ENCODE results near the gene PAM16. TPM values are rescaled to one million over a fixed set of nuclear protein-coding genes. Genes with fewer than 3 reads are reported as not detected.

Gene PAM16
- total RNA-seq, 1 donor from 2014 or later = 41.2 TPM

DNA sequence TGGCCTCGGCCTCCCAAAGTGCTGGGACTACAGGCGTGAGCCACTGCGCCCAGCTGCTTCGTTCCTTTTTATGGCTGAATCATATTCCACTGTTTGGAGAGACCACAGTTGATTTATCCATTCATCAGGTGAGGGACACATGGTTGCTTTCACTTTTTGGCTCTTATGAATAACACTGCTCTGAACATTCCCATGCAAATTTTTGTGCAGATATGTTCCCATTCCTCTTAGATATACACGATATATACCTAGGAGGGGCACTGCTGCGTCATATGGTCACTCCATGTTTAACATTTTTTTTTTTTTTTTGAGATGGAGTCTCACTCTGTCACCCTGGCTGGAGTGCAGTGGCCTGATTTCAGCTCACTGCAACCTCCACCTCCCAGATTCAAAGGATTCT lies 49.2 kb downstream of the PAM16 start:
- intact Hi-C loops (cut with DNase I) = no loop called here
- peaks cover 20% of the 10 kb centered on the region for H3K4me1 ChIP-seq
- TF ChIP-seq, protein P1, sequence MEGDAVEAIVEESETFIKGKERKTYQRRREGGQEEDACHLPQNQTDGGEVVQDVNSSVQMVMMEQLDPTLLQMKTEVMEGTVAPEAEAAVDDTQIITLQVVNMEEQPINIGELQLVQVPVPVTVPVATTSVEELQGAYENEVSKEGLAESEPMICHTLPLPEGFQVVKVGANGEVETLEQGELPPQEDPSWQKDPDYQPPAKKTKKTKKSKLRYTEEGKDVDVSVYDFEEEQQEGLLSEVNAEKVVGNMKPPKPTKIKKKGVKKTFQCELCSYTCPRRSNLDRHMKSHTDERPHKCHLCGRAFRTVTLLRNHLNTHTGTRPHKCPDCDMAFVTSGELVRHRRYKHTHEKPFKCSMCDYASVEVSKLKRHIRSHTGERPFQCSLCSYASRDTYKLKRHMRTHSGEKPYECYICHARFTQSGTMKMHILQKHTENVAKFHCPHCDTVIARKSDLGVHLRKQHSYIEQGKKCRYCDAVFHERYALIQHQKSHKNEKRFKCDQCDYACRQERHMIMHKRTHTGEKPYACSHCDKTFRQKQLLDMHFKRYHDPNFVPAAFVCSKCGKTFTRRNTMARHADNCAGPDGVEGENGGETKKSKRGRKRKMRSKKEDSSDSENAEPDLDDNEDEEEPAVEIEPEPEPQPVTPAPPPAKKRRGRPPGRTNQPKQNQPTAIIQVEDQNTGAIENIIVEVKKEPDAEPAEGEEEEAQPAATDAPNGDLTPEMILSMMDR (IDR thresholded peaks at IDR 0.05) = no peak
- H3K27me3 ChIP-seq = no peaks in the 10 kb centered on the region
- no peak for ATAC-seq
- no peaks in the 10 kb centered on the region for H3K36me3 ChIP-seq
- no peaks in the 10 kb centered on the region for H3K9me3 ChIP-seq
- no peak for DNase-seq
- no peak overlapping the region for H3K27ac ChIP-seq
- H3K4me3 ChIP-seq = no peak overlapping the region

DNA sequence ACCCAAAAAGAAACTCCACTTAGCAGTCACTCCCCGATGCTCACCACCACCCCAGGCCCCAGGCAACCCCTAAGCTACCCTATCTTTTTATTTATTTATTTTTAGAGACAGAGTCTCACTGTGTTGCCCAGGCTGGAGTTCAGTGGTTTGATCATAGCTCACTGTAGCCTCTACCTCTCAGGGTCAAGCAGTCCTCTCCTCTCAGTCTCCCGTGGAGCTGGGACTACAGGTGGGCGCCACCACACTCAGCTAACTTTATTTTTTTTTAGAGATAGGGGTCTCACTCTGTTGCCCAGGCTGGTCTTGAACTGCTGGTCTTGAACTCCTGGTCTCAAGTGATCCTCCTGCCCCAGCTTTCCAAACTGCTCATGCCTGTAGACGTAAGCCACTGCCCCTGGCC lies 49.9 kb downstream of the PAM16 start:
- H3K4me3 ChIP-seq = no peak overlapping the region
- H3K27me3 ChIP-seq = no peaks in the 10 kb centered on the region
- TF ChIP-seq, protein P1 (IDR thresholded peaks at IDR 0.05) = no peak
- no peak for ATAC-seq
- no peaks in the 10 kb centered on the region for H3K36me3 ChIP-seq
- DNase-seq = no peak
- no peaks in the 10 kb centered on the region for H3K9me3 ChIP-seq
- no peak overlapping the region for H3K27ac ChIP-seq
- intact Hi-C loops (cut with DNase I) = no loop called here
- H3K4me1 ChIP-seq = peaks cover 14% of the 10 kb centered on the region

DNA sequence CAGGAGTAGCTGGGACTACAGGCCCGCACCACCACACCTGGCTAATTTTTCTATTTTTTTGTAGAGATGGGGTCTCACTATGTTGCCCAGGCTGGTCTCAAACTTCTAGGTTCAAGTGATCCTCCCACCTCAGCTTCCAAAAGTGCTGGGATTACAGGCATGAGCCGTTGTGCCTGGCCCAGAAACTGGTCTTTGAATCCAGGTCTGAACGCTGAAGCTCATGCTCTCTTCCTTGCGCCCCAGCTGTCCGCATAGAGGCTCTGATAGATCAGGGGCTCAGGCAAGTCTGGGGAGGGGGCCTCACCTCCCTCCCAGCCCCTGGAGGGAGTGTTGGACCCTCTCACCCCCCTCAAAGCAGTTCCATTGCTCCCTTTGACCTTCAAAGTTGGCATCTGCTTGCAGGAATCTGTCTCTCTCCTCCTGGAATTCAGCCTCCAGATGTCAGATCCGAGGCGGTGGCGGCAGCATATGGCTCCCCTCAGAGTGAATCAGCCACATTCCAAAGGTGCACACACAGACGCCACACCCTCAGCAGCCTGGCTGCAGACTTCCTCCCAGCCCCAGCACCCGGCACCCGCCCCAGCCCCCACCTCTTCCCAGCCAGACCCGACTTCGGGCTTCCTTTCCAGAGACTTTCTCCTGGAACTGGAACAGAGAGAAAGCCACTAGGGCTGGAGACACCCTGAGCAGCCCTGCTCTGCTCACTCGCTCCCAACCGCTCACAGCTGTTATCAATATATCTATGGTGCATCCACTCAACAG lies 52.2 kb downstream of the PAM16 start:
- TF ChIP-seq, protein P1 (IDR thresholded peaks at IDR 0.05) = no peak
- DNase-seq (peak; percentile 93), ATAC-seq (peak; percentile 98)
- Histone ChIP-seq H3K27ac (peak overlapping the region; percentile 87), H3K4me3 (no peak overlapping the region), H3K4me1 (peaks cover 20% of the 10 kb centered on the region), H3K9me3 (no peaks in the 10 kb centered on the region), H3K36me3 (no peaks in the 10 kb centered on the region), H3K27me3 (no peaks in the 10 kb centered on the region)
- intact Hi-C loops (cut with DNase I) = no loop called here

DNA sequence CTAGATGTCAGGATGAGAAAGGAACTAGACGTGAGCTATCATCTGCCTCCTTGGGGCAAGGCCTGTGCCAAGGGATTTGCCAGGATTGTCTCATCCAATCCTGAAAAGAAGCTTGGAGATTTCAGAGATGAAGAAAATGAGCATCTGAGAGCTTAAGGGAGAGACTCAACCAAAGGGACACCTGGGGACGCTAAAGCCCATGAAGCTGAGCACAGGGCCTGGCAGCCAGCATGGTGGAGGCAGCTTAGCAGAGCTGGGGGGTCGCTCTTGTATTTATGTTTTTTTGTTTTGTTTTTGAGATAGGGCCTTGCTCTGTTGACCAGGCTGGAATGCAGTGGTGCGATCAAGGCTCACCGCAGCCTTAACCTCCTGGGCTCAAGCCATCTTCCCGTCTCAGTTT lies 53.6 kb downstream of the PAM16 start:
- DNase-seq = no peak
- Histone ChIP-seq H3K27me3 (no peaks in the 10 kb centered on the region), H3K36me3 (no peaks in the 10 kb centered on the region), H3K27ac (no peak overlapping the region), H3K4me3 (no peak overlapping the region), H3K4me1 (peaks cover 29% of the 10 kb centered on the region), H3K9me3 (no peaks in the 10 kb centered on the region)
- no peak for ATAC-seq
- intact Hi-C loops (cut with DNase I) = no loop called here
- TF ChIP-seq, protein P1 (IDR thresholded peaks at IDR 0.05) = no peak

DNA sequence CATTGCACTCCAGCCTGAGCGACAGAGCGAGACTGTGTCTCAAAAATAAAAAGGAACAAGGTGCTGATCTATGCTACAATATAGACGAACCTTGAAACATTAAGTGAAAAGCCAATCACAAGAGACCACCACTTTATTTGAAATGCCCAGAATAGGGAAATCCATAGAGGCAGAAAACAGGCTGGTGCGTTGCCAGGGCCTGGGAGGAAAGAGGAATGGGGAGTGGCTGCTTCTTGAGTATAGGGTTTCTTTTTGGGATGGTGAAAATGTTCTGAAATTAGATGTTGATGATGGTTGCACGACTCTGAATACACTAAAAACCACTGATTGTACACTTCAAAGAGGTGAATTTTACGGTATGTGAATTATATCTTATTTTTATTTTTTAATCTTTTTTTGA lies 55.5 kb downstream of the PAM16 start:
- DNase-seq (no peak), ATAC-seq (no peak)
- Histone ChIP-seq H3K36me3 (no peaks in the 10 kb centered on the region), H3K4me1 (peaks cover 33% of the 10 kb centered on the region), H3K27ac (no peak overlapping the region), H3K4me3 (no peak overlapping the region), H3K9me3 (no peaks in the 10 kb centered on the region), H3K27me3 (no peaks in the 10 kb centered on the region)
- intact Hi-C loops (cut with DNase I) = no loop called here
- TF ChIP-seq, protein P1 (IDR thresholded peaks at IDR 0.05) = no peak
